Spleen (tissue), 11 donors: ENCODE data around the gene WRAP73. TPM values are rescaled to one million over a fixed set of nuclear protein-coding genes. Genes with fewer than 3 reads are reported as not detected.

ENCODE experiments used
- DNase-seq: peaks from one replicate; pipeline ENCODE4 v3.0.0-alpha.2; 2020
- H3K27ac ChIP-seq, 8 donors: fragments of 200-600 bp; sonication (generic) in 7 of 8; 1 replicate in 4 of 8; 2 replicates in 4 of 8; pipeline versions ENCODE4 v1.5.0 to v1.8.0; 2016 to 2021; ENCODE audit warnings: inconsistent platforms in 4 of 8, mild to moderate bottlenecking in 4 of 8, moderate library complexity in 1 of 8
- H3K27me3 ChIP-seq, 7 donors: fragments of 200-600 bp; sonication (generic) in 6 of 7; replicated peaks in 1 of 7; 1 replicate in 4 of 7; 2 replicates in 3 of 7; pipeline versions ENCODE4 v1.5.0 to v1.8.0; 2016 to 2021; ENCODE audit warnings: inconsistent platforms in 3 of 7, mild to moderate bottlenecking in 1 of 7
- H3K36me3 ChIP-seq, 6 donors: fragments of 200-600 bp; sonication (generic) in 5 of 6; 1 replicate in 4 of 6; 2 replicates in 2 of 6; pipeline versions ENCODE4 v1.5.0 to v1.8.0; 2016 to 2021; ENCODE audit warnings: inconsistent platforms in 2 of 6
- H3K4me1 ChIP-seq, 6 donors: fragments of 200-600 bp; sonication (generic) in 5 of 6; 1 replicate in 3 of 6; 2 replicates in 3 of 6; pipeline versions ENCODE4 v1.5.0 to v1.8.0; 2016 to 2021; ENCODE audit warnings: inconsistent platforms in 3 of 6
- H3K4me3 ChIP-seq, 8 donors: fragments of 200-600 bp; sonication (generic) in 7 of 8; 1 replicate in 4 of 8; 2 replicates in 4 of 8; pipeline versions ENCODE4 v1.5.0 to v1.8.0; 2016 to 2021; ENCODE audit warnings: inconsistent platforms in 4 of 8, mild to moderate bottlenecking in 4 of 8, moderate library complexity in 2 of 8
- H3K9me3 ChIP-seq, 8 donors: fragments of 200-600 bp; sonication (generic) in 7 of 8; 1 replicate in 4 of 8; 2 replicates in 4 of 8; pipeline versions ENCODE4 v1.5.0 to v1.8.0; 2016 to 2021; ENCODE audit warnings: inconsistent platforms in 4 of 8
- CTCF ChIP-seq, 11 experiments: fragments of 200-600 bp in 7 of 11; fragments of 450-650 bp in 4 of 11; sonication (generic) in 4 of 11; IDR thresholded peaks in 8 of 11; conservative IDR thresholded peaks in 3 of 11; 1 replicate in 7 of 11; 2 replicates in 4 of 11; pipeline versions ENCODE4 v1.4.0 to v1.8.0; 2016 to 2021; ENCODE audit warnings: antibody characterized with exemption in 11 of 11, inconsistent platforms in 4 of 11, mild to moderate bottlenecking in 1 of 11
- POLR2A ChIP-seq, 3 donors: fragments of 450-650 bp; IDR thresholded peaks; one replicate each; pipeline ENCODE4 v1.5.1; 2017; ENCODE audit warnings: antibody characterized with exemption in 3 of 3, mild to moderate bottlenecking in 1 of 3
- POLR2AphosphoS5 ChIP-seq, 3 donors: sonication (generic); formaldehyde crosslinking; IDR thresholded peaks; one replicate each; pipeline ENCODE4 v1.5.1; 2017; ENCODE audit warnings: antibody characterized with exemption in 3 of 3
- WGBS, 5 donors: extraction: QIAGEN DNeasy Blood & Tissue Kit in 3 of 5; methylation state at CpG; one replicate each; pipeline versions ENCODE4 v1.1.5 to v1.1.7; 2013 to 2018; 5-methylcytosine and 5-hydroxymethylcytosine counted together
- intact Hi-C: fragments of 100-400 bp; cut with DNase I; formaldehyde crosslinking; loops from one replicate; pipeline ENCODE4 v1.15.0; 2023; ENCODE audit warnings: low total_unique reads
- polyA plus RNA-seq, 3 donors: library from polyadenylated mRNA; stranded (reverse); fragments of 200-250 nt; gene quantifications; one replicate each; pipeline ENCODE4 v1.2.1, GENCODE V29; 2013
- total RNA-seq, 7 donors: library from RNA; depleted of rRNA in 3 of 7; stranded (reverse); fragments of >200 nt in 3 of 7; fragmentation: NEBNext Ultra II Directional in 4 of 7; extraction: Animal tissue kit (Norgen Biotek cat#: 25700) in 4 of 7; gene quantifications; one replicate each; pipeline versions ENCODE4 v1.1.0 to v1.2.1, GENCODE V29; 2016 to 2021
- donor health status: healthy with polysubstance abuse.
- donor health status: DM: no; HTN: no; CAD: no; lungs with moderate emphysema.
- donor health status: DM: no; HTN: no; CAD: no.
- donor health status: Bipolar disorder and iron deficiency.
- donor health status: healthy.
- donor health status: DM: no; HTN: no; CAD: no.
- donor health status: DM: yes; HTN: yes; CAD: no.

WRAP73 gene
- total and polyA plus RNA-seq, 10 donors = 20.1 to 28.3 (median 25.3) TPM

- no peak overlapping the region for H3K27ac ChIP-seq
- 79 to 90% (median 84%) methylated on average over 11 to 12 of the region's 12 CpGs for WGBS, 5 donors
- no peaks in the 10 kb centered on the region for H3K9me3 ChIP-seq
- peaks cover 0 to 11% (median 6%) of the 10 kb centered on the region in 6 donors for H3K4me1 ChIP-seq
- no peaks in the 10 kb centered on the region for H3K36me3 ChIP-seq
- TF ChIP-seq POLR2AphosphoS5 (IDR thresholded peaks at IDR 0.05) = no peak
- no peak for TF ChIP-seq CTCF (IDR thresholded peaks at IDR 0.05 in 8 of 11, conservative IDR thresholded peaks at IDR 0.05 in 3 of 11)
- TF ChIP-seq POLR2A (IDR thresholded peaks at IDR 0.05) = no peak
- H3K27me3 ChIP-seq = peaks cover 0 to 79% (median 0%) of the 10 kb centered on the region in 7 donors
- no peak for DNase-seq
- H3K4me3 ChIP-seq = no peak overlapping the region
- intact Hi-C loops = no loop called here
These were observed 47.9 kb upstream of the WRAP73 start for GRCh38 chr1:3697810-3698209.

- no peak for DNase-seq
- H3K27me3 ChIP-seq = peaks cover 0 to 79% (median 0%) of the 10 kb centered on the region in 7 donors
- no peak overlapping the region for H3K27ac ChIP-seq
- intact Hi-C loops = no loop called here
- H3K4me3 ChIP-seq = no peak overlapping the region
- TF ChIP-seq POLR2AphosphoS5 (IDR thresholded peaks at IDR 0.05) (no peak), POLR2A (IDR thresholded peaks at IDR 0.05) (no peak), CTCF (IDR thresholded peaks at IDR 0.05 in 8 of 11, conservative IDR thresholded peaks at IDR 0.05 in 3 of 11) (no peak)
- WGBS, 5 donors = 87 to 97% (median 93%) methylated on average over 21 to 22 of the region's 22 CpGs
- H3K4me1 ChIP-seq = peaks cover 0 to 11% (median 6%) of the 10 kb centered on the region in 6 donors
- H3K36me3 ChIP-seq = no peaks in the 10 kb centered on the region
- H3K9me3 ChIP-seq = no peaks in the 10 kb centered on the region
These were observed 47.2 kb upstream of the WRAP73 start for GRCh38 chr1:3697104-3697503.

DNA sequence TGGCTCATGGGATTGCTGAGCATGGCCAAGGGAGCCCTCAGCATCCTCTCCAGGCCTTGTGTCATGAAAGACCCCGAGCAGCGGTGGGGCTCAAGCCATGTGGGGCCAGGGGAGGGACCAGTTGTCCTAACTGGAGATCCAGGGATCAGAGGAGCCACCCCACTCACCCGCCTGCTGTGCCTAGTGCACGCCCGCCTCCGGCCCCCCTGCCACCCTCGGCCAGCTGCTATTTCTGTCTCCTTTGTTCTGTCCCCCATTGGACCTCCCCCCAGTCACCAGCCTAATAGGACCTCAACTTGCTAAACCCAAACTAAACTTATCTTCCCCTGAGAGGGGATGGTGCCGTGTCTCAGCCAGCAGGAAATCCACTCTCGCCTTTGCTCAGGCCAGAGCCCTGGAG lies 46.8 kb upstream of the WRAP73 start:
- no peak for TF ChIP-seq CTCF (IDR thresholded peaks at IDR 0.05 in 8 of 11, conservative IDR thresholded peaks at IDR 0.05 in 3 of 11)
- TF ChIP-seq POLR2A (IDR thresholded peaks at IDR 0.05) = no peak
- TF ChIP-seq POLR2AphosphoS5 (IDR thresholded peaks at IDR 0.05) = no peak
- intact Hi-C loops = no loop called here
- Histone ChIP-seq H3K27me3 (peaks cover 0 to 74% (median 0%) of the 10 kb centered on the region in 7 donors), H3K9me3 (no peaks in the 10 kb centered on the region), H3K4me1 (peaks cover 0 to 11% (median 6%) of the 10 kb centered on the region in 6 donors), H3K27ac (no peak overlapping the region), H3K4me3 (no peak overlapping the region), H3K36me3 (no peaks in the 10 kb centered on the region)
- no peak for DNase-seq
- WGBS, 5 donors = 85 to 91% (median 86%) methylated on average over 5 to 9 of the region's 9 CpGs

DNA sequence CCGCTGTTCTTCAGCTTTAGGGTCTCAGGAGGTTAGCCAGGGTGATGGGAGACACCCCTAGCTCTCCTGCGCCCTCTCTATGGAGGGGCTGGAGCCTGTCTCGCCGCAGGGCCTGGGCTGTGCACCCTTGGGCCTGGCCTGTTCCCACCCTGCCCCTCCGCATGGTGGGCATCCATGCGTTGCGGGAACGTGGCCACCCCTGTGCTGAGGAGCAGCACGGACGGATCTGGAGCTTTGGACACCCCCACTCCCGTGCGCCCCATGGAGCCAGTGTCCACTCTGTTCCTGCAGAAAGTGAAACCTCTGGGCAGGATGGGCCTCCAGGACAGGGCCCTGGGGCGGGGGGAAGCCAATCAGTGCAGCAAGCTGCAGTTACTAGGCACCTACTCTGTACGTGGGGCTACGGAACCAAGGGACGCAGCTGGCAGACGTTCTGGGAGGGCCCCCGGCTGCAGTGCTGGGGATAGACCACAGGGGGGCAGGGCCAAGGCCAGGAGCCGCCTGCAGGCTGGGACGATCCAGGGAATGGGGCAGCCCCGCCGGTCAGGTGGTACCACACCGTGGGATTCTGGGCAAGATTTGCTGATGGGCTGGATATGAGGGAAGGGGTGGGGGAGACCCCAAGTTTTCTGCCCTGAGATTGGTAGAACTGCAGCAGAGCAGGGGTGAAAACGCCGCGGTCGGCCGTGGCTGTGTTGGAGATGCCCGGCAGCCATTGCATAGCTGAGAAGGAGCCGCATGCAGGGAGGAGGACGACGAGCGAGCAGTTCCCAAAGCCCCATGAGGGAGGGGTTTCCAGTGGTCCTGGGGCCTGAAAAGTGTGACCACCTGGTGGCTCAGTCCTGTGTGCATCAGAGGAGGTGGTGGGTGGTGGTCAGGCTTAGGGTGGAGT lies 45.7 kb upstream of the WRAP73 start:
- 34 to 44% (median 40%) methylated on average over 22 to 33 of the region's 33 CpGs for whole genome bisulfite sequencing, 5 donors
- Histone ChIP-seq H3K4me1 (peaks cover 0 to 11% (median 6%) of the 10 kb centered on the region in 6 donors), H3K36me3 (no peaks in the 10 kb centered on the region), H3K4me3 (peak overlapping the region in 1 of 8 donors; percentile 34), H3K9me3 (no peaks in the 10 kb centered on the region), H3K27me3 (peaks cover 0 to 72% (median 0%) of the 10 kb centered on the region in 7 donors), H3K27ac (no peak overlapping the region)
- TF ChIP-seq POLR2AphosphoS5 (IDR thresholded peaks at IDR 0.05) (no peak), CTCF (IDR thresholded peaks at IDR 0.05 in 8 of 11, conservative IDR thresholded peaks at IDR 0.05 in 3 of 11) (peak; percentile 57 to 88 (median 77)), POLR2A (IDR thresholded peaks at IDR 0.05) (no peak)
- intact Hi-C loops = no loop called here
- DNase-seq = peak; percentile 87
